ENCODE measurements around the gene EXOC6B.

EXOC6B gene

DNA sequence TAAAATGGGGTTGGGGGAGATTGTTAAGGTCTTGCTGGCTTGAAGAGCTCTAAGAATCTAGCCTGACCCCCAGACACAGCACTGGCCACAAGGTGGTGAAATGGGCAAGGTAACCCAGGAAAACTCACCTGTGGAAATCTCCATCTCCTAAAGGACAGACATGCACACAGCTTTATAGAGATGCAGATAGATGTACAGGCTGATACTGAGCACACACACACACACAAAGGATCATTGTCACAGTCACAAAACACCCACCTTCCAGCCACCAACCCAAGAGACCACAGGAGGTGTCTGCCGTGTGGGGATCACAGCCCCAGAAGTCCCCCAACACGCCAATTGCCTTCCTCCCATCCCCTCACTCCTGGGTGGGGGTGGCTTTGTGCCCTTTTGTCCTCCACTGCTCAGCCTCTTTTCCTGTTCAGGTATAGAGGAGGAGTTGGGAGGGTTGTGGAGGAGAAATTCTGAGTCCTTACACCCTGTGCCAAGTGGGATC lies 674.9 kb downstream of the EXOC6B start:
- H3K4ac ChIP-seq (ENCODE audit: low read depth, low read length): no peak overlapping the region
- H3K56ac ChIP-seq (ENCODE audit: low read length): no peak overlapping the region
- no peak overlapping the region for H2BK120ac ChIP-seq (ENCODE audit: low read depth, low read length)
- no peak overlapping the region for H2BK5ac ChIP-seq (ENCODE audit: low read length)
- H3K18ac ChIP-seq (ENCODE audit: low read length): no peak overlapping the region
- DNase-seq: no peak
- peaks cover 29% of the 10 kb centered on the region for H3K27me3 ChIP-seq (ENCODE audit: insufficient read depth, low read length, poor library complexity)
- H4K8ac ChIP-seq (ENCODE audit: low read depth, low read length): no peak overlapping the region
- WGBS (ENCODE audit: extremely low coverage, insufficient coverage, low lambda C conversion rate): no CpG with 5 or more reads among the region's 2 CpGs
- H3K27ac ChIP-seq (ENCODE audit: low read depth, low read length): no peak overlapping the region
- H2BK15ac ChIP-seq (replicated peaks; ENCODE audit: low read depth): no peak overlapping the region
- H3K23ac ChIP-seq (ENCODE audit: low read length): no peak overlapping the region
- no peaks in the 10 kb centered on the region for H3K4me1 ChIP-seq (ENCODE audit: control insufficient read depth, low read depth, low read length)
- no peak overlapping the region for H3K9ac ChIP-seq (ENCODE audit: low read length)
- H3K4me3 ChIP-seq (ENCODE audit: low read length): no peak overlapping the region
- H3K79me1 ChIP-seq (ENCODE audit: low read length): no peaks in the 10 kb centered on the region
- H3K79me2 ChIP-seq (ENCODE audit: control insufficient read depth, insufficient read depth, low read length): no peaks in the 10 kb centered on the region
- H3K36me3 ChIP-seq (ENCODE audit: control insufficient read depth, insufficient read depth, low read length): no peaks in the 10 kb centered on the region
- H4K5ac ChIP-seq (ENCODE audit: low read length): no peak overlapping the region
- H2AK5ac ChIP-seq (ENCODE audit: low read length): no peak overlapping the region
- no peak overlapping the region for H3K4me2 ChIP-seq (ENCODE audit: low read length)

DNA sequence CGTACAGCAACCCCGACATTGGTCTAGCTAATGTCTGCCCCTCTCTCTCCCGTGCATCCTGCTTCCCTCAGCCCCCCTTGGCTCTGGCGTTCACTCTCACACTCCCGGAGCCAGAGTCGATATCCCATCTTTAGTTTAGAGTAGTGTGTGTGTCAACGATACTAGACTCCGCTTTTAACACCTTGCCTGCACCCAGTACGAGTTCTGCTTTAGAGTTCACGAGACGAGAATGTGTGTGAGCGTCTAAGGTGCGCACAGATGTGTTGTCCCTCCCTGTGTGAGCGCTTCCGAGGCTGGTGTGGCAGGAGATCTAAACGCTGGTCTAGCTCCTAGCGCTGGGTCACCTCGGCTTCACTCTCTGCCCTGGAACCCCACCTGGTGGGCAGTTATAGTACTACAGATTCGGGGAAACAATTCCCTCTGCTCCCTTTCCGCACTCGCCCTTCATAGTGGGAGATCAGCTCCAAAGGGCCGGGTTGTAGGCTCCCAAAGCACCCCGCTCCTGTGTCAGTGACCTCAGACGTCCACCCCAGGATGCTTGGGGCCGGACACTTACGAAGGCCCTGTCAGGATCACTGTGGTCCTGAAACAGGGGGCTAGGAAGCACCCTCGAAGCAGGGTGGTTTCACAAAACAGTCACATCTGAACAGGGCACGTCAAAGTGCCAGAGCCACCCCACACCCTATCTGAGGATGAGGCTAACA lies 675.5 kb downstream of the EXOC6B start:
- Histone ChIP-seq H3K4me1 (ENCODE audit: control insufficient read depth, low read depth, low read length) (no peaks in the 10 kb centered on the region), H3K23ac (ENCODE audit: low read length) (no peak overlapping the region), H2BK120ac (ENCODE audit: low read depth, low read length) (no peak overlapping the region), H2AK5ac (ENCODE audit: low read length) (no peak overlapping the region), H3K4ac (ENCODE audit: low read depth, low read length) (no peak overlapping the region), H2BK5ac (ENCODE audit: low read length) (no peak overlapping the region), H3K27ac (ENCODE audit: low read depth, low read length) (no peak overlapping the region), H3K79me1 (ENCODE audit: low read length) (no peaks in the 10 kb centered on the region), H4K5ac (ENCODE audit: low read length) (no peak overlapping the region), H4K8ac (ENCODE audit: low read depth, low read length) (no peak overlapping the region), H3K4me2 (ENCODE audit: low read length) (peak overlapping the region; percentile 6), H3K27me3 (ENCODE audit: insufficient read depth, low read length, poor library complexity) (peaks cover 31% of the 10 kb centered on the region), H3K56ac (ENCODE audit: low read length) (no peak overlapping the region), H3K9ac (ENCODE audit: low read length) (no peak overlapping the region), H3K36me3 (ENCODE audit: control insufficient read depth, insufficient read depth, low read length) (no peaks in the 10 kb centered on the region), H3K18ac (ENCODE audit: low read length) (no peak overlapping the region), H2BK15ac (replicated peaks; ENCODE audit: low read depth) (no peak overlapping the region), H3K79me2 (ENCODE audit: control insufficient read depth, insufficient read depth, low read length) (no peaks in the 10 kb centered on the region), H3K4me3 (ENCODE audit: low read length) (no peak overlapping the region)
- DNase-seq: peak; percentile 87
- no CpG with 5 or more reads among the region's 28 CpGs for WGBS (ENCODE audit: extremely low coverage, insufficient coverage, low lambda C conversion rate)

DNA sequence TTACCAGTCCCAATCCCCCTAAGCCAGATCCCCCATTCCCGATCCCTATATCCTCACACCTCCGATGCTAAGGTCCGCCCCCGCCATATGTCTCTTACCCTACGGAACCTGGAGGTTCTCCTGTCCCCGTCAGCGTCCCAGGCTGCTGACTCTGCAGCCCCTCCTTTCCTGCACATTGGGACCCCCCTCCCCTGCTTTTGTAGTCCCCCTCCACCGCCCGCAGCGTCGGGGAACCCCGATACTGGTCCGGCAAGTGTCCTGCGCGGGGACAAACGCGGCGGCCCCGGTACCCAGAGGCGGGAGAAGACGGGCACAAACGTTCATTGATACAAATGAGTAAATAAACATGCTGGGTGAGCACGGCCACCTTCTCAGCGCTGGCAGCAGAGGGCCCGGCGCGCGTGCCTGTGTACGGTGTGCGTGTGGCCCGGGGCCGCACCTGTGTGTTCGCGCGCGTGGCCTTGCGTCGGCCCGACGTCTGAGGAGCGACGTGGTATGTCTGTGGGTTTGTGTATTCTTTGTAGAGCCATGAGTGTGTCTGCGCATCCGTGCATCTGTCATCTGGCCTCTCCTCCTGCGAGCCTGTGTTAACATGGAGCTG lies 676.2 kb downstream of the EXOC6B start:
- no peak overlapping the region for H3K27ac ChIP-seq (ENCODE audit: low read depth, low read length)
- no peak overlapping the region for H3K4ac ChIP-seq (ENCODE audit: low read depth, low read length)
- H3K9ac ChIP-seq (ENCODE audit: low read length): no peak overlapping the region
- H3K79me2 ChIP-seq (ENCODE audit: control insufficient read depth, insufficient read depth, low read length): no peaks in the 10 kb centered on the region
- H2BK120ac ChIP-seq (ENCODE audit: low read depth, low read length): no peak overlapping the region
- no peak overlapping the region for H3K23ac ChIP-seq (ENCODE audit: low read length)
- peaks cover 31% of the 10 kb centered on the region for H3K27me3 ChIP-seq (ENCODE audit: insufficient read depth, low read length, poor library complexity)
- H4K8ac ChIP-seq (ENCODE audit: low read depth, low read length): no peak overlapping the region
- H2BK5ac ChIP-seq (ENCODE audit: low read length): no peak overlapping the region
- no peak overlapping the region for H2AK5ac ChIP-seq (ENCODE audit: low read length)
- DNase-seq: peak; percentile 40
- no peaks in the 10 kb centered on the region for H3K36me3 ChIP-seq (ENCODE audit: control insufficient read depth, insufficient read depth, low read length)
- peak overlapping the region; percentile 94 for H3K4me2 ChIP-seq (ENCODE audit: low read length)
- no peak overlapping the region for H2BK15ac ChIP-seq (replicated peaks; ENCODE audit: low read depth)
- no peak overlapping the region for H3K18ac ChIP-seq (ENCODE audit: low read length)
- H3K4me1 ChIP-seq (ENCODE audit: control insufficient read depth, low read depth, low read length): no peaks in the 10 kb centered on the region
- no CpG with 5 or more reads among the region's 45 CpGs for whole genome bisulfite sequencing (ENCODE audit: extremely low coverage, insufficient coverage, low lambda C conversion rate)
- no peak overlapping the region for H3K56ac ChIP-seq (ENCODE audit: low read length)
- H3K4me3 ChIP-seq (ENCODE audit: low read length): no peak overlapping the region
- no peak overlapping the region for H4K5ac ChIP-seq (ENCODE audit: low read length)
- H3K79me1 ChIP-seq (ENCODE audit: low read length): no peaks in the 10 kb centered on the region

DNA sequence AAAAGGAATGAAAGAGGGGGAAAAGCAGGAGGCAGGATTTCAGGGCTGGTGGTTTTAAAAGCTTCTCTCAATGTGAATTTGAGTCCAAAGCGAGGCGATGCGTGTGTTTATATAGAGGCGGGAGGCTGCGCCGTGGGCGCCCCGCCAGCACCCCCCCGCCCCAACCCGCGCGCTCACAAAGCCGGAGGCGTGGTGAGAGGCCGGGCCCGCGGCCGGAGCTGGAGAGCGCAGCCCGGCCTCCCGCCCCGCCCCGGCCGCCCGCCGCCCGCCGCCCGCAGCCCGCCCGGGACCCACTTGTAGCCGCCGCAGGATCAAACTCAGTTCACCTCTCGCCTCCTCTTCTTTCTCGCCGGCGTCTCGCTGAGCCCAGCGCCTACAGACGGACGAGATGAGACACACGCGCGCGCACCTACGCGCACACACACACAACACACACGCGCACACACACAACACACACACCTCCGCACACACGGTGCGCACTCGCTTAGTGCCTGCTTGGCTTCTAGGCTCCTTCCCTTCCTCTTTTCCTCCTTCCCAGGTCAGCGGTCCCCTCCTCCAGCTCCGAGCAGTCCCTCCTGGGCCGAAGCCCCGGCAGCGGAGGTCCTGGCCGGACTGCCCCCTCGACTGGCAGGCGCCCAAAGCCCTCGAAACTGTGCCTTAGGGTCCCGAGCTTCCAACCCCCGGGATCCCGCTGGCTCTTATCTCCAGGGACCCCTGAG lies 676.8 kb downstream of the EXOC6B start:
- Histone ChIP-seq H3K23ac (ENCODE audit: low read length) (peak overlapping the region; percentile 29), H3K4me3 (ENCODE audit: low read length) (peak overlapping the region; percentile 34), H3K4me2 (ENCODE audit: low read length) (peak overlapping the region; percentile 94), H4K5ac (ENCODE audit: low read length) (no peak overlapping the region), H3K56ac (ENCODE audit: low read length) (peak overlapping the region; percentile 80), H3K27ac (ENCODE audit: low read depth, low read length) (no peak overlapping the region), H2BK5ac (ENCODE audit: low read length) (no peak overlapping the region), H3K4me1 (ENCODE audit: control insufficient read depth, low read depth, low read length) (no peaks in the 10 kb centered on the region), H3K4ac (ENCODE audit: low read depth, low read length) (no peak overlapping the region), H2AK5ac (ENCODE audit: low read length) (no peak overlapping the region), H2BK120ac (ENCODE audit: low read depth, low read length) (no peak overlapping the region), H3K18ac (ENCODE audit: low read length) (no peak overlapping the region), H3K36me3 (ENCODE audit: control insufficient read depth, insufficient read depth, low read length) (no peaks in the 10 kb centered on the region), H4K8ac (ENCODE audit: low read depth, low read length) (no peak overlapping the region), H2BK15ac (replicated peaks; ENCODE audit: low read depth) (no peak overlapping the region), H3K79me1 (ENCODE audit: low read length) (no peaks in the 10 kb centered on the region), H3K27me3 (ENCODE audit: insufficient read depth, low read length, poor library complexity) (peaks cover 33% of the 10 kb centered on the region), H3K9ac (ENCODE audit: low read length) (peak overlapping the region; percentile 56), H3K79me2 (ENCODE audit: control insufficient read depth, insufficient read depth, low read length) (no peaks in the 10 kb centered on the region)
- WGBS (ENCODE audit: extremely low coverage, insufficient coverage, low lambda C conversion rate): no CpG with 5 or more reads among the region's 65 CpGs
- peak; percentile 56 for DNase-seq

DNA sequence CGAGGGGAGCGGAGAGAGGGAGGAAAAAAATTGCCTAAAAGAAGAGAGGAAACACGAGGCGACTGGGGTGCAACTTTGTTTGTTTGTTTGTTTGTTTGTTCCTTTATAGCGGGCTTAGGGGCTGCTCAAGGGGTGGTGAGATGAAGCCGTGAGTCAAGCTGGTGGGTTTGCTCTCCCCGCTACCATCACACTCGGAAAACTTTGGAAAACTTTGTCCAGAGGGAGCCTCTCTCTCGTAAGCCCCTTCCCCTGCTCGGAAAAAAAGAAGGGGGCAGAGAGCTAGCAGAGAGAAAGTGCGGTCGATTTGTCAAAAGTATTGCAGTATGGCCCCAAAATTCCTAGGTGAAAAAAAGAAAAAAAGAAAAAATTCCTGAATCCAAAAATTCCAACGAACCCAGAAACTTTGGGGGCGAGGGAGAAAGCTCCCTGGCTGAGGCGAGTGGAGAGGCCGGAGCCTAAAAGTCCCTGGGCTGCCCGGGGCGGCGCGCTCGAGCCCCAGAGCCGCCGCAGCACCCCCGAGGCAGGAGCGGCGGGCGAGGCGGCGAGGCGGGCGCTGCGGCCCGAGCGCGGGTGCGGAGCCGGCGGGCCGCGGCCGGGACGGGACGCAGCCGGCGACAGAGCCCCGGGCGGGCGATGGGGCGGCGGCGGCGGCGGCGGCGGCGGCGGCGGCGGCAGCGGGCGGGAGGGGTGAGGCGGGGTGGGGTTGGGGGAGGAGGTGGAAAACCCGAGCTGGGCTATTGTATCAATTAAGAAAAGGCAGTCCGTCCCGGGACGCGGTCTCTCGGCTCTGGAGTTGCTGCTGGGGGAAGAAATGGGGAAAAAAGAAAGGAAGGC lies 677.6 kb downstream of the EXOC6B start:
- no peak for DNase-seq
- peak overlapping the region; percentile 68 for H3K4me2 ChIP-seq (ENCODE audit: low read length)
- peak overlapping the region; percentile 21 for H3K9ac ChIP-seq (ENCODE audit: low read length)
- no peak overlapping the region for H3K18ac ChIP-seq (ENCODE audit: low read length)
- peak overlapping the region; percentile 29 for H3K4me3 ChIP-seq (ENCODE audit: low read length)
- H2BK5ac ChIP-seq (ENCODE audit: low read length): no peak overlapping the region
- H3K4ac ChIP-seq (ENCODE audit: low read depth, low read length): no peak overlapping the region
- no peak overlapping the region for H4K8ac ChIP-seq (ENCODE audit: low read depth, low read length)
- no CpG with 5 or more reads among the region's 68 CpGs for WGBS (ENCODE audit: extremely low coverage, insufficient coverage, low lambda C conversion rate)
- no peak overlapping the region for H3K56ac ChIP-seq (ENCODE audit: low read length)
- H2AK5ac ChIP-seq (ENCODE audit: low read length): no peak overlapping the region
- no peaks in the 10 kb centered on the region for H3K4me1 ChIP-seq (ENCODE audit: control insufficient read depth, low read depth, low read length)
- H2BK15ac ChIP-seq (replicated peaks; ENCODE audit: low read depth): no peak overlapping the region
- no peaks in the 10 kb centered on the region for H3K79me1 ChIP-seq (ENCODE audit: low read length)
- peak overlapping the region; percentile 66 for H3K23ac ChIP-seq (ENCODE audit: low read length)
- no peak overlapping the region for H4K5ac ChIP-seq (ENCODE audit: low read length)
- H3K36me3 ChIP-seq (ENCODE audit: control insufficient read depth, insufficient read depth, low read length): no peaks in the 10 kb centered on the region
- H3K79me2 ChIP-seq (ENCODE audit: control insufficient read depth, insufficient read depth, low read length): no peaks in the 10 kb centered on the region
- no peak overlapping the region for H3K27ac ChIP-seq (ENCODE audit: low read depth, low read length)
- peaks cover 40% of the 10 kb centered on the region for H3K27me3 ChIP-seq (ENCODE audit: insufficient read depth, low read length, poor library complexity)
- H2BK120ac ChIP-seq (ENCODE audit: low read depth, low read length): no peak overlapping the region
